Activated effector memory CD4-positive, alpha-beta T cell treated with anti-CD3 and anti-CD28 coated beads, Interleukin-2, amount 50 U/mL, for 16 hours (primary cell): Measurements from ENCODE around the gene PLA2G2D.

Experiments used
- DNase-seq: peaks from one replicate; pipeline ENCODE4 v3.0.0-alpha.2; 2020

The PLA2G2D gene

GRCh38 chr1:20112279-20113000 lies 6.9 kb downstream of the PLA2G2D start:
- DNase-seq: no peak

- no peak for DNase-seq
Measured at GRCh38 chr1:20111452-20111851, 7.9 kb downstream of the PLA2G2D start.

DNA sequence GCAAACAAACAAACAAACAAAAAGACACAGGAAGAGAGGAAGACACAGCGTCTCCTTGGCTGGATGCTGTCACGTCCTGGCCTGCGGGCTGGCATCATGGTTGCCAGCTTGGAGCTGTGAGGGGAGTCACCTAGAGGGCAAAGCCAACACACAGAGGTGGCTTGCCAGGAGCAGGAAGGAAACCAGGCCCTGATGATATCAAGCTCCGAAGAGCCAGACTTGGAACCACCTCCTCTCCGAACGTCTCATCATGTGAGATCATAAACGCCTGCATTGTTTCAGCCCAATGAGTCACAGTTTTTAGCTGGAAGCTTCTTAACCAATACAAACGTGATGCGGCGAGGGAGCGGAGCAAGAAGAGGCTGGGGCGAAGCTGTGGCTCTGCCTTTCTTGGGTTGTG lies 8.7 kb downstream of the PLA2G2D start:
- no peak for DNase-seq

DNA sequence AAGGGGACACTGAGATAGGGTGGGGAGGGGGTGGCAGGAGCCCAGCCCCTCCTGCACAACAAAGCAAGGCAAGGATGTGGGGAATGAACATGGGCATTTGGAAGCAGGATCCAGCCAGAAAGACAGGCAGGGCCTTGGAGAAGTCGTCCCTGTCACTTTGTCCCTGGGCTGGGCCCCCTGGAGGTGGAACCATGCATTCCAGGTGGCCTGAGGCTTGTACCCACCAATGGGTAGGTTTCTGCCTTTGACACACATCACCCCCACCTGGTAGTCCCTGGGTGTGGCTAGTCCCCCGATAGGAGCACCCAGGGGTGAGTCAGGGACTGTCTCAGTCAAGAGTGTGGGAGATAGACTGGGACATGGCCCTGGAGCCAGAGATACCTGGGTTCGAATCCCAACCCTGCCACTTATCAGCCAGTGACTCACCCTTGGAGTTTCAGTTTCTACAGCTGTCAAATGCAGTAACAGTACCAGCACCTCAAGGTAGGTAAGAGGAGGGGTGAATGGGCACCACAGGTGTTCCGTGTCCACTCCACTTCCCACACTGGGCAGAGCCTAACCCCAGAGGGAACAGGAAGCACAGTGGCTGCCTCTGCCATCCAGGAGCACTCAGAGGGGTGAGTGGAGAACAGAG lies 10.0 kb downstream of the PLA2G2D start:
- no peak for DNase-seq

- no peak for DNase-seq
Measured at GRCh38 chr1:20108366-20109123, 10.8 kb downstream of the PLA2G2D start.

DNA sequence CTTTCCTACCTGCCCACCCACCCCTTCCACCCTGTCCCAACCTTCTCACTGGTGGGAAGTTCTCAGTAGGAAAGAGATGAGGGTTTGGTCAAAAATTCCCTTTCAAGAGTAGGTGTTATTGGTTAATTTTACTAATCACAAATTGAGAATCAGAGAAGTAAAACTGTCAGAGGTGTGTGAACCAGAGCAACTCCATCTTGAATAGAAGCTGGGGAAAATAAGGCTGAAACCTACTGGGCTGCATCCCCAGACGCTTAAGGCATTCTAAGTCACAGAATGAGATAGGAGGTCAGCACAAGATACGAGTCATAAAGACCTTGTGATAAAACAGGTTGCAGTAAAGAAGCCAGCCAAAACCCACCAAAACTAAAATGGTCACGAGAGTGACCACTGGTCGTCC lies 11.5 kb downstream of the PLA2G2D start:
- DNase-seq: no peak

- no peak for DNase-seq
Measured at GRCh38 chr1:20107351-20107750, 12.0 kb downstream of the PLA2G2D start.

DNA sequence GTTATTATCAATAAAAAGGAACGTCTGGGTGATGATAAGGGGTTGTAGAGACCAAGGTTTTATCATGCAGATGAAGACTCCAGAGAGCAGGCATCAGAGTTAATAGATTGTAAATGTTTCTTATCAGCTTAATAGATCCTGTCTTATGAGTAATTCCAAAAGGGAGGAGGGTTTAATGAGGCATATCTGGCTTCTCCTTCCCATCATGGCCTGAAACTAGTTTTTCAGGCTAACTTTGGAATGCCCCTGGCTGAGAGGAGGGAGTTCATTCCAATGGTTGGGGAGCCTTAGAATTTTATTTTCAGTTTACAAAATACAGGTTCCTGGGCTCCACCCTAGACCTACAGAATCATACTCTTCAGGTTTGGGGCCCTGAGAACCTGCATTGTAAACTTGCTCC lies 13.5 kb downstream of the PLA2G2D start:
- DNase-seq: no peak

GRCh38 chr1:20102875-20103274 lies 16.5 kb downstream of the PLA2G2D start:
- no peak for DNase-seq

GRCh38 chr1:20100632-20101355 lies 18.5 kb downstream of the PLA2G2D start:
- DNase-seq: no peak

DNA sequence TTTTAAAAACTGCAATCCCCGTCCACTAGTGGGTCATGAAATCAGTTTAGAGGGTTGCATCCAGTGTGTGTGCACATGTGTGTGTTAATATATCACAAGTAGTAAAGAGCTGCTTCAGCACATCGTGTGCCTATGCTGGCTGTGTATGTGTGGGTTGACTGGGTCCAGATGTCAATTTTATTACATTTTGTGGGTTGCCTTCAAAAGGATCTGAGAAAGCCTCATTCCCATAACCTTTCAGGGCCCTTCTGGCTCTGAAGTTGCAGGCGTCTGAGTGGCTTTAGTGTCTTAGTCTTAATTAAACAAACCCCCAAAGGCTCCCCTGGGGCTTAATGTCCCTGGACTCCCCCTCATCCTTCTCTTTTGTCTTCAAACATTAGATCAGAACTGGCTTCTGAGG lies 19.8 kb downstream of the PLA2G2D start:
- no peak for DNase-seq

DNA sequence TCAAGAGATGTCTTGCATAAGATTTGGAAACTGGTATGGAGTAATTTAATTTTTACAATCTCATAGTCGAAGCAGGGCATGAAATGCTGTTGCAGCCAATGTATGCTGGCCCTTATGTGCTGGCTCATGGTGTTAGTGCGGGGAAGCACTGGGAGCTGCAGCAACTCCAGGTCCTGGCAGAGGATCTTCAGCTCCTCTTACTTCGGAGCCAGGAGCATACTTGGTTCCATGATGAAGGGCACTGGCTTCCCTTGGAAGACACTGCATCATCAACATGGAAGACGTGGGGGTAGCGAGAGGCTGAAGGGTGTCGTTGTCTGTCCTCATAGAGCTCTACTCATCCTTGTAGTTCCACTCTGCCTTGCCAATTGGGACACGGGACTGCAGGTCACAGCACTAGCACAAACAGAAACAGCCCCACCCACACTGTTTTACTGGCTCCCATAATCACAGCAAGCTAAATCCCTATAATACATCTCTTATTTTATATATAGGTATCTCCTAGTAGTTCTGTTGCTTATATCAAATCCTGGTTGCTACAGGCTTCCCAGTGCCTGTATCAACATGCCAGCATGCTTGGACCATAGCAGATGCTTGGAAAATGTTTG lies 22.4 kb downstream of the PLA2G2D start:
- no peak for DNase-seq

DNA sequence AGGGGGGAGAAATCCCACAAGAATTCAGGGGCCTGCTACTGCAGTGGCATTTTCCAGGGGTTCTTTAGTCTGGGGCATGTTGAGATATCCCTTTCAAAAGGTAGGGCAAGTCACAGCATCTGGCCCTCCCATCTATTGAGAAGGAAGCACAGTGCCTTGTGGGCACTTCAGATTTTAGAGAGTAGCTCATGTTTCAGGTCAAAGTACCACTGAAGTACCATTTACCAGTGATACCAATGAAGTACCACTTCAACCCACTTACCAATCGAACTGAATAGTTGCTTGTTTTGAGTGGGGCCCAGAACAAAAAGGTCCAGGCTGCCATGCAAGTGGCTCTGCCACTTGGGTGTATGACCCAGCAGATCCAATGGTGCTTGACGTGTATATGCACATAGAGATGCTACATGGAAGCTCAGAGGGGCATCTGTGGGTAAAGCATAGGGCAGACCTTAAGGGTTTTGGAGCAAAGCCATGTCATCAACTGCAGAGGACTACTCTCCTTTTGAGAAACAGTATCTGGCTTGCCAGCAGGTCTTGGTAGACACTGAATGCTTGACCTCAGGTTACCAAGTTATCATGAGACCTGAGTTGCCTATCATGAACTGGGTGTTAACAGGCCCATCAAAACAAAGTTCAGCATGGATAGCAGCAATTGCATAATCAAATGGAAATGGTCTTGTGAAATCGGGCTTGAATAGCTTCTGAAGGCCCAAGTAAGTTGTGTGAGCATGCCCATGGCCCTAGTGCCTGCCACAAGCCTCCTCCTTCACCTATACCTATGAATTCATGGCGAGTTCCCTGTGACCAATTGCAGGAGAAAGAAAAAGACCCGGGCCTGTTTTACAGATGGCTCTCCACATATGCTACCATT lies 23.5 kb downstream of the PLA2G2D start:
- DNase-seq: no peak

DNA sequence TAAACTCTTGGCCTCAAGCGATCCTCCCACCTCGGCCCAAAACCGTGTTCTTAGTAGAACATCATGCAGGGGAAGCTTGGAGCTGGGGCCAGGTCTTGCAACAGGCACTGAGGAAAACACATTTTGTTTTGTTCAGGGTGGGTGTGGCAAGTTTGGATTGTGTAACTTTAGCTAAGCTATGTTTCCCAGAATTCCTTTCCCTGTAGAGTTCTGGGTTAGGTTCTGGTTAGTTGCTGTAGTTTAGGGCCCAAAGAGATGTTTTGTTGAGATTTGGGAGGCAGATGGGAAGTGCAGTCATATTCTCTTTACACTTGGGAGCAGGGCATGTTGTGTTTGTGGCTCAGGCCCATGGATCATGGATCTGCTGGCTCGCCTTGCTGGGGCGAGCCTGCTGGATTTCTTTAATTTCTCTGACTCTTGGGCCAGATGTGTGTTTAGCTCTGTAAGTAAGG lies 25.4 kb downstream of the PLA2G2D start:
- DNase-seq: no peak

- DNase-seq: no peak
Measured at GRCh38 chr1:20093303-20093702, 26.0 kb downstream of the PLA2G2D start.

DNA sequence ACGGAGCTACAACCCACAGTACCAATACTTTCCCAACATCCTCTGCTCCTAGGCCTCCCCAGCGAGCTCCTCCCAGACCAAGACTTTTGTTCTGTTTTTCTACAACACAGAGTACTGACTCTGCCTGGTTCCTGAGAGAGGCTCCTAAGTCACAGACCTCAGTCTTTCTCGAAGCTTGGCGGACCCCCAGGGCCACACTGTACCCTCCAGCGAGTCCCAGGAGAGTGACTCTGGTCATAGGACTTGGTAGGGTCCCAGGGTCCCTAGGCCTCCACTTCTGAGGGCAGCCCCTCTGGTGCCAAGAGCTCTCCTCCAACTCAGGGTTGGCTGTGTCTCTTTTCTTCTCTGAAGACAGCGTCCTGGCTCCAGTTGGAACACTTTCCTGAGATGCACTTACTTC lies 28.7 kb downstream of the PLA2G2D start:
- no peak for DNase-seq

GRCh38 chr1:20090119-20090518 lies 29.2 kb downstream of the PLA2G2D start:
- DNase-seq: no peak

GRCh38 chr1:20089328-20090077 lies 29.8 kb downstream of the PLA2G2D start:
- no peak for DNase-seq

- no peak for DNase-seq
Measured at GRCh38 chr1:20087668-20088067, 31.7 kb downstream of the PLA2G2D start.

- no peak for DNase-seq
Measured at GRCh38 chr1:20086800-20087199, 32.5 kb downstream of the PLA2G2D start.
